Astrocyte (in vitro differentiated cells and primary cell): Measurements from ENCODE around the gene CFAP52. TPM values are rescaled to one million over a fixed set of nuclear protein-coding genes. Genes with fewer than 3 reads are reported as not detected.

Experiments
- DNase-seq: peaks from one replicate; pipeline ENCODE4 v3.0.0-alpha.2; 2010; ENCODE audit warnings: low read depth
- FAIRE-seq: peaks from 2 replicates; lab custom pipeline; 2011; peaks lifted over from hg19 to GRCh38; lab: Jason Lieb, UNC
- H2AFZ ChIP-seq: 2 replicates; pipeline ENCODE4 v1.6.0; 2012; ENCODE audit warnings: low read depth, low read length, inconsistent platforms
- H3K27ac ChIP-seq: 2 replicates; pipeline ENCODE4 v1.5.1; 2011; ENCODE audit warnings: low read depth, low read length, inconsistent platforms
- H3K27me3 ChIP-seq: 2 replicates; pipeline ENCODE4 v1.6.0; 2011; ENCODE audit warnings: low read length, inconsistent platforms; ENCODE audit not compliant: insufficient read depth
- H3K36me3 ChIP-seq: 2 replicates; pipeline ENCODE4 v1.5.1; 2011; ENCODE audit warnings: low read length, inconsistent platforms; ENCODE audit not compliant: insufficient read depth
- H3K4me1 ChIP-seq: 2 replicates; pipeline ENCODE4 v1.5.1; 2011; ENCODE audit warnings: low read length, inconsistent platforms; ENCODE audit not compliant: insufficient read depth
- H3K4me2 ChIP-seq: 2 replicates; pipeline ENCODE4 v1.6.0; 2012; ENCODE audit warnings: low read length, inconsistent platforms
- H3K4me3 ChIP-seq: 2 replicates; pipeline ENCODE4 v1.5.1; 2011; ENCODE audit warnings: low read depth, mild to moderate bottlenecking, low read length, inconsistent platforms; ENCODE audit not compliant: insufficient read depth
- H3K79me2 ChIP-seq: 2 replicates; pipeline ENCODE4 v1.6.0; 2012; ENCODE audit warnings: mild to moderate bottlenecking, low read length, inconsistent platforms; ENCODE audit not compliant: insufficient read depth
- H3K9ac ChIP-seq: 2 replicates; pipeline ENCODE4 v1.6.0; 2012; ENCODE audit warnings: mild to moderate bottlenecking, low read length, inconsistent platforms
- H3K9me3 ChIP-seq: 2 replicates; pipeline ENCODE4 v1.5.1; 2012; ENCODE audit warnings: low read depth, mild to moderate bottlenecking, low read length, inconsistent platforms; ENCODE audit not compliant: insufficient read depth
- H4K20me1 ChIP-seq: 2 replicates; pipeline ENCODE4 v1.6.0; 2012; ENCODE audit warnings: low read length, inconsistent platforms; ENCODE audit not compliant: insufficient read depth
- H3K27ac Mint-ChIP-seq: one replicate; pipeline ENCODE4 v1.8.0; 2021; ENCODE audit warnings: mild to moderate bottlenecking, mixed read lengths; ENCODE audit not compliant: unreplicated experiment
- H3K27me3 Mint-ChIP-seq: one replicate; pipeline ENCODE4 v1.8.0; 2021; ENCODE audit warnings: low read depth, mixed read lengths; ENCODE audit not compliant: unreplicated experiment
- H3K36me3 Mint-ChIP-seq: one replicate; pipeline ENCODE4 v1.8.0; 2021; ENCODE audit warnings: low read depth, mixed read lengths; ENCODE audit not compliant: unreplicated experiment
- H3K4me1 Mint-ChIP-seq: one replicate; pipeline ENCODE4 v1.8.0; 2021; ENCODE audit warnings: low read depth, mixed read lengths; ENCODE audit not compliant: unreplicated experiment
- H3K4me3 Mint-ChIP-seq: one replicate; pipeline ENCODE4 v1.8.0; 2021; ENCODE audit warnings: mild to moderate bottlenecking, moderate library complexity, mixed read lengths; ENCODE audit not compliant: unreplicated experiment
- H3K9me3 Mint-ChIP-seq: one replicate; pipeline ENCODE4 v1.8.0; 2021; ENCODE audit warnings: mild to moderate bottlenecking, mixed read lengths; ENCODE audit not compliant: unreplicated experiment
- EZH2 ChIP-seq: IDR thresholded peaks from 2 replicates; pipeline ENCODE4 v1.6.1; 2012; ENCODE audit warnings: mild to moderate bottlenecking, low read length, inconsistent platforms; ENCODE audit not compliant: insufficient read depth
- total RNA-seq: library from RNA; stranded (reverse); gene quantifications from 2 replicates; pipeline ENCODE4 v1.2.1, GENCODE V29; 2021
- TF ChIP-seq, protein P1 (sequence below): IDR thresholded peaks from 2 replicates; pipeline ENCODE4 v1.5.1; 2011; ENCODE audit warnings: low read depth, mild to moderate bottlenecking, inconsistent platforms, low read length, moderate library complexity; ENCODE audit not compliant: insufficient read depth

CFAP52 gene
- total RNA-seq, 1 donor from 2014 or later: not detected

DNA sequence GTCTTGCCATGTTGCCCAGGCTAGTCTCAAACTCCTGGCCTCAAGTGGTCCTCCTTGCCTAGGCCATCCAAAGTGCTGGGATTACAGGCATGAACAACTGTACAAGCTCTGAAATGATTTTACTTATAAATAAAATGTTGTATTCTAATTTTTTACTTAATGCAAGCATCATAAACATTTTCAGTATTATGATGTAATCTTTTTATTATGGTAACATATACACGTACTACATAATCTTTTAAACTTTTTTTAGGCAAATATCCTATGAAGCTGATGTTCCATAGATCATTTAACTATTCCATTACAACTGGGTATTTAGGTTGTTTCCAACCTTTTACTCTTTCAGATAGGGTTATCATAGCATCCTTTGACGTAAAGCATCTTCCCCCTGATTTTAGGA, 35.1 kb downstream of the CFAP52 start:
- Histone ChIP-seq H2AFZ (no peak overlapping the region), H3K4me3 (no peak overlapping the region), H3K27me3 (no peaks in the 10 kb centered on the region), H4K20me1 (no peaks in the 10 kb centered on the region), H3K36me3 (no peaks in the 10 kb centered on the region), H3K4me1 (no peaks in the 10 kb centered on the region), H3K9me3 (no peaks in the 10 kb centered on the region), H3K4me2 (no peak overlapping the region), H3K79me2 (no peaks in the 10 kb centered on the region), H3K9ac (no peak overlapping the region), H3K27ac (no peak overlapping the region)
- H3K27me3 Mint-ChIP-seq: no peaks in the 10 kb centered on the region
- no peak overlapping the region for H3K27ac Mint-ChIP-seq
- TF ChIP-seq EZH2: no peak
- TF ChIP-seq, protein P1, sequence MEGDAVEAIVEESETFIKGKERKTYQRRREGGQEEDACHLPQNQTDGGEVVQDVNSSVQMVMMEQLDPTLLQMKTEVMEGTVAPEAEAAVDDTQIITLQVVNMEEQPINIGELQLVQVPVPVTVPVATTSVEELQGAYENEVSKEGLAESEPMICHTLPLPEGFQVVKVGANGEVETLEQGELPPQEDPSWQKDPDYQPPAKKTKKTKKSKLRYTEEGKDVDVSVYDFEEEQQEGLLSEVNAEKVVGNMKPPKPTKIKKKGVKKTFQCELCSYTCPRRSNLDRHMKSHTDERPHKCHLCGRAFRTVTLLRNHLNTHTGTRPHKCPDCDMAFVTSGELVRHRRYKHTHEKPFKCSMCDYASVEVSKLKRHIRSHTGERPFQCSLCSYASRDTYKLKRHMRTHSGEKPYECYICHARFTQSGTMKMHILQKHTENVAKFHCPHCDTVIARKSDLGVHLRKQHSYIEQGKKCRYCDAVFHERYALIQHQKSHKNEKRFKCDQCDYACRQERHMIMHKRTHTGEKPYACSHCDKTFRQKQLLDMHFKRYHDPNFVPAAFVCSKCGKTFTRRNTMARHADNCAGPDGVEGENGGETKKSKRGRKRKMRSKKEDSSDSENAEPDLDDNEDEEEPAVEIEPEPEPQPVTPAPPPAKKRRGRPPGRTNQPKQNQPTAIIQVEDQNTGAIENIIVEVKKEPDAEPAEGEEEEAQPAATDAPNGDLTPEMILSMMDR: no peak
- DNase-seq (no peak), FAIRE-seq (no peak)
- no peaks in the 10 kb centered on the region for H3K9me3 Mint-ChIP-seq
- no peaks in the 10 kb centered on the region for H3K4me1 Mint-ChIP-seq
- no peaks in the 10 kb centered on the region for H3K36me3 Mint-ChIP-seq
- no peak overlapping the region for H3K4me3 Mint-ChIP-seq

DNA sequence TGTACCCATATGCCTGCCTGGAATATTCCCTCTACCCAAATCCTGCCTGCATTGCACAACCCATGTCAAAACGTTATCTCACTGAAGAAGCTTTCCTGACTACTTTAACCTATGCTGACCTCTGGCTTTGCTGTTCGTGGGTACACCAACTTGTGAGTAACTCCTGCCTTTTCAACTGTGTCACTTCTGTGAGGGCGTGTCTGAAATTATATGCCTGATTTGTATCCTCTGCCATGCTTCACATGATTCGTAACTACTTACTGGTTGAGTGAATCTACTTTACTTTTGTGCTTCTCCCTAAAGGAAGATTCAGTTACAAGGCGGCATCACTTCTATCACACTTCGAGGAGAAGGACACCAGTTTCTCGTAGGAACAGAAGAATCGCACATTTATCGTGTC, 35.6 kb downstream of the CFAP52 start:
- no peak for DNase-seq

DNA sequence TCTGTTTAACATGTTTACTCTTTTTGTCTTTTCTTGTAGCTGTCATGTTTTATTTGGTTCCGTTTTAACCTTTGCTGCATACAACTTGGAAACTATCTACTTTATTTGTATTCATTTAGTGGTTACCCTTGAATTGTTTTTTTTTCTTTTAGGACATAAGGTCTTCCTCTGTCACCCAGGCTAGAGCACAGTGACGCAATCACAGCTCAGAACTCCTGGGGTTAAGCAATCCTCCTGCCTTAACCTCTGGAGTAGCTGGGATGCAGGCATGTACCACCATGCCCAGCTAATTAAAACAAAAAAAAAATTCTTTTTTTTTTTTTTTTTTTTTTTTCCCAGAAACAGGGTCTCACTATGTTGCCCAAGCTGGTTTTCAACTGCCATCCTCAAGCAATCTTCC, 39.0 kb downstream of the CFAP52 start:
- no peak for TF ChIP-seq EZH2
- TF ChIP-seq, protein P1: no peak
- DNase-seq (no peak), FAIRE-seq (no peak)
- Histone ChIP-seq H2AFZ (no peak overlapping the region), H3K27ac (no peak overlapping the region), H3K27me3 (no peaks in the 10 kb centered on the region), H3K4me2 (no peak overlapping the region), H3K79me2 (no peaks in the 10 kb centered on the region), H3K9me3 (no peaks in the 10 kb centered on the region), H3K4me1 (no peaks in the 10 kb centered on the region), H4K20me1 (no peaks in the 10 kb centered on the region), H3K9ac (no peak overlapping the region), H3K4me3 (no peak overlapping the region), H3K36me3 (no peaks in the 10 kb centered on the region)
- H3K4me3 Mint-ChIP-seq: no peak overlapping the region
- H3K9me3 Mint-ChIP-seq: no peaks in the 10 kb centered on the region
- no peaks in the 10 kb centered on the region for H3K27me3 Mint-ChIP-seq
- H3K4me1 Mint-ChIP-seq: no peaks in the 10 kb centered on the region
- no peaks in the 10 kb centered on the region for H3K36me3 Mint-ChIP-seq
- no peak overlapping the region for H3K27ac Mint-ChIP-seq

More for the DNA sequence above, 35.6 kb downstream of the CFAP52 start:
- no peak overlapping the region for H3K9ac ChIP-seq
- Mint-ChIP-seq H3K27me3 (no peaks in the 10 kb centered on the region), H3K9me3 (no peaks in the 10 kb centered on the region), H3K4me3 (no peak overlapping the region), H3K4me1 (no peaks in the 10 kb centered on the region), H3K36me3 (no peaks in the 10 kb centered on the region), H3K27ac (no peak overlapping the region)
- FAIRE-seq: no peak
- H3K27me3 ChIP-seq: no peaks in the 10 kb centered on the region
- no peak overlapping the region for H3K27ac ChIP-seq
- no peak overlapping the region for H3K4me2 ChIP-seq
- no peak overlapping the region for H3K4me3 ChIP-seq
- no peaks in the 10 kb centered on the region for H3K4me1 ChIP-seq
- TF ChIP-seq EZH2: no peak
- TF ChIP-seq, protein P1: no peak
- H2AFZ ChIP-seq: no peak overlapping the region
- H3K36me3 ChIP-seq: no peaks in the 10 kb centered on the region
- H3K9me3 ChIP-seq: no peaks in the 10 kb centered on the region
- no peaks in the 10 kb centered on the region for H4K20me1 ChIP-seq
- H3K79me2 ChIP-seq: no peaks in the 10 kb centered on the region
